K562 (cell line): ENCODE data around the gene BRSK1. TPM values are rescaled to one million over a fixed set of nuclear protein-coding genes. Genes with fewer than 3 reads are reported as not detected.

Experiments
- DPF2 ChIP-seq: fragments of 450-650 bp; IDR thresholded peaks from 2 replicates; pipeline ENCODE4 v1.6.1; 2016
- NR2C2 ChIP-seq, 2 experiments: fragments of 200-800 bp in 1 of 2; sonication (Bioruptor generic) in 1 of 2; sonication (generic) in 1 of 2; formaldehyde crosslinking in 1 of 2; IDR thresholded peaks; 2 replicates each; pipeline versions ENCODE4 v1.6.1 to v1.8.0; 2016 to 2022; ENCODE audit warnings: mild to moderate bottlenecking in 1 of 2, missing compliant biosample characterization in 1 of 2, missing genetic modification characterization in 1 of 2, missing genetic modification reagents in 1 of 2
- PHB ChIP-seq: fragments of 250-450 bp; sonication (Bioruptor Pico); IDR thresholded peaks from 2 replicates; pipeline ENCODE4 v1.5.0; 2021
- PHF8 ChIP-seq: fragments of 200-600 bp; sonication (generic); IDR thresholded peaks from 2 replicates; pipeline ENCODE4 v1.6.1; 2012; ENCODE audit warnings: mixed run types, mild to moderate bottlenecking, inconsistent platforms, low read length, moderate library complexity, borderline replicate concordance
- POLR2B ChIP-seq: fragments of 450-650 bp; IDR thresholded peaks from 2 replicates; pipeline ENCODE4 v1.6.1; 2018; ENCODE audit warnings: low read depth; ENCODE audit not compliant: partially characterized antibody
- RBM22 ChIP-seq: fragments of 200-400 bp; formaldehyde crosslinking; IDR thresholded peaks from 2 replicates; pipeline ENCODE4 v1.6.1; 2018; ENCODE audit warnings: low read length, low read depth; ENCODE audit not compliant: poor library complexity, severe bottlenecking
- SMARCA4 ChIP-seq: fragments of 450-650 bp; IDR thresholded peaks from 2 replicates; pipeline ENCODE4 v1.6.1; 2016
- TEAD2 ChIP-seq: fragments of 450-650 bp; IDR thresholded peaks from 2 replicates; pipeline ENCODE4 v1.6.1; 2016; ENCODE audit warnings: missing genetic modification characterization, control low read depth, missing compliant biosample characterization
- ZBTB8A ChIP-seq: fragments of 450-650 bp; IDR thresholded peaks from 2 replicates; pipeline ENCODE4 v1.6.1; 2018; ENCODE audit warnings: mild to moderate bottlenecking, moderate library complexity; ENCODE audit not compliant: partially characterized antibody
- ZNF146 ChIP-seq: IDR thresholded peaks from one replicate; pipeline ENCODE4 v1.6.1; 2018; ENCODE audit warnings: missing compliant biosample characterization; ENCODE audit not compliant: unreplicated experiment
- ZNF197 ChIP-seq: fragments of 200-800 bp; sonication (Bioruptor generic); IDR thresholded peaks from 2 replicates; pipeline ENCODE4 v1.6.1; 2016; ENCODE audit warnings: low read depth, missing genetic modification characterization, missing compliant biosample characterization
- ZNF239 ChIP-seq: fragments of 250-450 bp; sonication (Bioruptor Pico); IDR thresholded peaks from 2 replicates; pipeline ENCODE4 v1.4.0; 2020; ENCODE audit warnings: mild to moderate bottlenecking
- polyA plus RNA-seq, 8 experiments: library from polyadenylated mRNA; depleted of rRNA in 4 of 8; stranded (reverse) in 5 of 8; unstranded in 3 of 8; fragments of >200 nt; fragmentation: Nextera tagmentation in 2 of 8; fragmentation: Illumina TruSeq in 1 of 8; extraction: Ambion mirVana in 2 of 8; extraction: Trizol in 1 of 8; gene quantifications; 2 replicates each; pipeline versions ENCODE4 v1.2.1 to v1.2.3, GENCODE V29; 2011 to 2014; ENCODE audit warnings: inconsistent platforms in 1 of 8, missing spikeins in 1 of 8
- total RNA-seq, 7 experiments: library from RNA; depleted of rRNA in 6 of 7; stranded (reverse); fragments of >200 nt in 6 of 7; fragmentation: Illumina TruSeq in 2 of 7; extraction: Trizol in 2 of 7; gene quantifications; 2 replicates each; pipeline versions ENCODE4 v1.2.1 to v1.2.3, GENCODE V29; 2011 to 2021; ENCODE audit warnings: low replicate concordance in 1 of 7
- TF ChIP-seq, protein P1 (sequence below): fragments of 200-600 bp; sonication (generic); IDR thresholded peaks from one replicate; pipeline ENCODE4 v1.6.1; 2012; ENCODE audit warnings: mild to moderate bottlenecking, low read depth, low read length, inconsistent platforms
- TF ChIP-seq, protein P2 (sequence below): fragments of 250-450 bp; sonication (Bioruptor Pico); IDR thresholded peaks from 2 replicates; pipeline ENCODE4 v1.4.0; 2020; ENCODE audit warnings: borderline replicate concordance
- TF ChIP-seq, protein P3 (sequence below): fragments of 250-450 bp; sonication (Bioruptor Pico); IDR thresholded peaks from 2 replicates; pipeline ENCODE4 v1.4.0; 2020; ENCODE audit warnings: mild to moderate bottlenecking, moderate library complexity

Gene BRSK1
- total and polyA plus RNA-seq, 9 of the 15 experiments (the other 6 are each of a cell fraction or from before 2014, with no cell fraction given), result 1.7 to 9.3 (median 3.8) TPM; not detected in 2

DNA sequence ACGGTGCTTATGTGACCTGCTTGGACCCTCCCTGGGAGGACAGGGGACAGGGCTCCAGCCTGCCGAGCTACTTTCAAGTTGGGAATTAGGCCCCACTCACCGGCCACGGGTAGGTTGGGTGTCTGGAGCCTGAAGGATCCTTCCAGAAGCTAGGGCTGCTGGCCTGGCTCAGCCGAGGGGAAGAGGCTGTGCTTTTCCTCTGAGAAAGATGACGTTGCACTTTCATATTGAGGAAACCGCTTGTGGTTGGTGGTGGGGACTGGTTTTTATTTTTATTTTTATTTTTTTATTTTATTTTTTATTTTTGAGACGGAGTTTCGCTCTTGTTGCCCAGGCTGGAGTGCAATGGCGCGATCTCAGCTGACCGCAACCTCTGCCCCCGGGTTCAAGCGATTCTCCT, 41.4 kb downstream of the BRSK1 start, which contains the start of gene TMEM150B (continued):
- TF ChIP-seq, protein P1, sequence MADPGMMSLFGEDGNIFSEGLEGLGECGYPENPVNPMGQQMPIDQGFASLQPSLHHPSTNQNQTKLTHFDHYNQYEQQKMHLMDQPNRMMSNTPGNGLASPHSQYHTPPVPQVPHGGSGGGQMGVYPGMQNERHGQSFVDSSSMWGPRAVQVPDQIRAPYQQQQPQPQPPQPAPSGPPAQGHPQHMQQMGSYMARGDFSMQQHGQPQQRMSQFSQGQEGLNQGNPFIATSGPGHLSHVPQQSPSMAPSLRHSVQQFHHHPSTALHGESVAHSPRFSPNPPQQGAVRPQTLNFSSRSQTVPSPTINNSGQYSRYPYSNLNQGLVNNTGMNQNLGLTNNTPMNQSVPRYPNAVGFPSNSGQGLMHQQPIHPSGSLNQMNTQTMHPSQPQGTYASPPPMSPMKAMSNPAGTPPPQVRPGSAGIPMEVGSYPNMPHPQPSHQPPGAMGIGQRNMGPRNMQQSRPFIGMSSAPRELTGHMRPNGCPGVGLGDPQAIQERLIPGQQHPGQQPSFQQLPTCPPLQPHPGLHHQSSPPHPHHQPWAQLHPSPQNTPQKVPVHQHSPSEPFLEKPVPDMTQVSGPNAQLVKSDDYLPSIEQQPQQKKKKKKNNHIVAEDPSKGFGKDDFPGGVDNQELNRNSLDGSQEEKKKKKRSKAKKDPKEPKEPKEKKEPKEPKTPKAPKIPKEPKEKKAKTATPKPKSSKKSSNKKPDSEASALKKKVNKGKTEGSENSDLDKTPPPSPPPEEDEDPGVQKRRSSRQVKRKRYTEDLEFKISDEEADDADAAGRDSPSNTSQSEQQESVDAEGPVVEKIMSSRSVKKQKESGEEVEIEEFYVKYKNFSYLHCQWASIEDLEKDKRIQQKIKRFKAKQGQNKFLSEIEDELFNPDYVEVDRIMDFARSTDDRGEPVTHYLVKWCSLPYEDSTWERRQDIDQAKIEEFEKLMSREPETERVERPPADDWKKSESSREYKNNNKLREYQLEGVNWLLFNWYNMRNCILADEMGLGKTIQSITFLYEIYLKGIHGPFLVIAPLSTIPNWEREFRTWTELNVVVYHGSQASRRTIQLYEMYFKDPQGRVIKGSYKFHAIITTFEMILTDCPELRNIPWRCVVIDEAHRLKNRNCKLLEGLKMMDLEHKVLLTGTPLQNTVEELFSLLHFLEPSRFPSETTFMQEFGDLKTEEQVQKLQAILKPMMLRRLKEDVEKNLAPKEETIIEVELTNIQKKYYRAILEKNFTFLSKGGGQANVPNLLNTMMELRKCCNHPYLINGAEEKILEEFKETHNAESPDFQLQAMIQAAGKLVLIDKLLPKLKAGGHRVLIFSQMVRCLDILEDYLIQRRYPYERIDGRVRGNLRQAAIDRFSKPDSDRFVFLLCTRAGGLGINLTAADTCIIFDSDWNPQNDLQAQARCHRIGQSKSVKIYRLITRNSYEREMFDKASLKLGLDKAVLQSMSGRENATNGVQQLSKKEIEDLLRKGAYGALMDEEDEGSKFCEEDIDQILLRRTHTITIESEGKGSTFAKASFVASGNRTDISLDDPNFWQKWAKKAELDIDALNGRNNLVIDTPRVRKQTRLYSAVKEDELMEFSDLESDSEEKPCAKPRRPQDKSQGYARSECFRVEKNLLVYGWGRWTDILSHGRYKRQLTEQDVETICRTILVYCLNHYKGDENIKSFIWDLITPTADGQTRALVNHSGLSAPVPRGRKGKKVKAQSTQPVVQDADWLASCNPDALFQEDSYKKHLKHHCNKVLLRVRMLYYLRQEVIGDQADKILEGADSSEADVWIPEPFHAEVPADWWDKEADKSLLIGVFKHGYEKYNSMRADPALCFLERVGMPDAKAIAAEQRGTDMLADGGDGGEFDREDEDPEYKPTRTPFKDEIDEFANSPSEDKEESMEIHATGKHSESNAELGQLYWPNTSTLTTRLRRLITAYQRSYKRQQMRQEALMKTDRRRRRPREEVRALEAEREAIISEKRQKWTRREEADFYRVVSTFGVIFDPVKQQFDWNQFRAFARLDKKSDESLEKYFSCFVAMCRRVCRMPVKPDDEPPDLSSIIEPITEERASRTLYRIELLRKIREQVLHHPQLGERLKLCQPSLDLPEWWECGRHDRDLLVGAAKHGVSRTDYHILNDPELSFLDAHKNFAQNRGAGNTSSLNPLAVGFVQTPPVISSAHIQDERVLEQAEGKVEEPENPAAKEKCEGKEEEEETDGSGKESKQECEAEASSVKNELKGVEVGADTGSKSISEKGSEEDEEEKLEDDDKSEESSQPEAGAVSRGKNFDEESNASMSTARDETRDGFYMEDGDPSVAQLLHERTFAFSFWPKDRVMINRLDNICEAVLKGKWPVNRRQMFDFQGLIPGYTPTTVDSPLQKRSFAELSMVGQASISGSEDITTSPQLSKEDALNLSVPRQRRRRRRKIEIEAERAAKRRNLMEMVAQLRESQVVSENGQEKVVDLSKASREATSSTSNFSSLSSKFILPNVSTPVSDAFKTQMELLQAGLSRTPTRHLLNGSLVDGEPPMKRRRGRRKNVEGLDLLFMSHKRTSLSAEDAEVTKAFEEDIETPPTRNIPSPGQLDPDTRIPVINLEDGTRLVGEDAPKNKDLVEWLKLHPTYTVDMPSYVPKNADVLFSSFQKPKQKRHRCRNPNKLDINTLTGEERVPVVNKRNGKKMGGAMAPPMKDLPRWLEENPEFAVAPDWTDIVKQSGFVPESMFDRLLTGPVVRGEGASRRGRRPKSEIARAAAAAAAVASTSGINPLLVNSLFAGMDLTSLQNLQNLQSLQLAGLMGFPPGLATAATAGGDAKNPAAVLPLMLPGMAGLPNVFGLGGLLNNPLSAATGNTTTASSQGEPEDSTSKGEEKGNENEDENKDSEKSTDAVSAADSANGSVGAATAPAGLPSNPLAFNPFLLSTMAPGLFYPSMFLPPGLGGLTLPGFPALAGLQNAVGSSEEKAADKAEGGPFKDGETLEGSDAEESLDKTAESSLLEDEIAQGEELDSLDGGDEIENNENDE, result no peak
- TF ChIP-seq TEAD2 (tag), result no peak
- peak; percentile 43; the same call in 1 of the 2 replicates for TF ChIP-seq SMARCA4
- TF ChIP-seq ZBTB8A, result no peak
- no peak for TF ChIP-seq ZNF239
- no peak for TF ChIP-seq ZNF146 (CRISPR knock-in tag)
- TF ChIP-seq ZNF197 (CRISPR knock-in tag), result no peak
- peak; percentile 57 for TF ChIP-seq DPF2
- peak; percentile 26; the same call in 1 of the 2 replicates for TF ChIP-seq PHF8
- no peak for TF ChIP-seq NR2C2 (CRISPR knock-in tag; IDR thresholded peaks at IDR 0.05)
- TF ChIP-seq NR2C2 (tag; IDR thresholded peaks at IDR 0.05), result no peak
- TF ChIP-seq, protein P2, sequence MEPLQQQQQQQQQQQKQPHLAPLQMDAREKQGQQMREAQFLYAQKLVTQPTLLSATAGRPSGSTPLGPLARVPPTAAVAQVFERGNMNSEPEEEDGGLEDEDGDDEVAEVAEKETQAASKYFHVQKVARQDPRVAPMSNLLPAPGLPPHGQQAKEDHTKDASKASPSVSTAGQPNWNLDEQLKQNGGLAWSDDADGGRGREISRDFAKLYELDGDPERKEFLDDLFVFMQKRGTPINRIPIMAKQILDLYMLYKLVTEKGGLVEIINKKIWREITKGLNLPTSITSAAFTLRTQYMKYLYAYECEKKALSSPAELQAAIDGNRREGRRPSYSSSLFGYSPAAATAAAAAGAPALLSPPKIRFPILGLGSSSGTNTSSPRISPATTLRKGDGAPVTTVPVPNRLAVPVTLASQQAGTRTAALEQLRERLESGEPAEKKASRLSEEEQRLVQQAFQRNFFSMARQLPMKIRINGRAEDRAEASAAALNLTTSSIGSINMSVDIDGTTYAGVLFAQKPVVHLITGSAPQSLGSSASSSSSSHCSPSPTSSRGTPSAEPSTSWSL (CRISPR knock-in tag), result no peak
- TF ChIP-seq RBM22, result no peak
- TF ChIP-seq, protein P3, sequence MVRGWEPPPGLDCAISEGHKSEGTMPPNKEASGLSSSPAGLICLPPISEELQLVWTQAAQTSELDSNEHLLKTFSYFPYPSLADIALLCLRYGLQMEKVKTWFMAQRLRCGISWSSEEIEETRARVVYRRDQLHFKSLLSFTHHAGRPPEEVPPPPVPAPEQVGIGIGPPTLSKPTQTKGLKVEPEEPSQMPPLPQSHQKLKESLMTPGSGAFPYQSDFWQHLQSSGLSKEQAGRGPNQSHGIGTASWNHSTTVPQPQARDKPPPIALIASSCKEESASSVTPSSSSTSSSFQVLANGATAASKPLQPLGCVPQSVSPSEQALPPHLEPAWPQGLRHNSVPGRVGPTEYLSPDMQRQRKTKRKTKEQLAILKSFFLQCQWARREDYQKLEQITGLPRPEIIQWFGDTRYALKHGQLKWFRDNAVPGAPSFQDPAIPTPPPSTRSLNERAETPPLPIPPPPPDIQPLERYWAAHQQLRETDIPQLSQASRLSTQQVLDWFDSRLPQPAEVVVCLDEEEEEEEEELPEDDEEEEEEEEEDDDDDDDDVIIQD (CRISPR knock-in tag), result no peak
- peak; percentile 32 for TF ChIP-seq POLR2B
- no peak for TF ChIP-seq PHB (CRISPR knock-in tag)
